ENCODE measurements around the gene XXYLT1.

Gene XXYLT1

GRCh38 chr3:195115600-195116406 lies 155.2 kb downstream of the XXYLT1 start:
- Histone ChIP-seq H3K27me3 (ENCODE audit: insufficient read depth, insufficient read length) (no peaks in the 10 kb centered on the region), H3K4me3 (ENCODE audit: insufficient read length, low read depth) (no peak overlapping the region), H3K9ac (ENCODE audit: insufficient read length, low read depth) (no peak overlapping the region), H3K36me3 (ENCODE audit: insufficient read depth, insufficient read length, low read length) (peaks cover 9% of the 10 kb centered on the region), H3K9me3 (ENCODE audit: insufficient read depth, low read length) (no peaks in the 10 kb centered on the region), H3K4me1 (ENCODE audit: insufficient read depth, insufficient read length) (peaks cover 11% of the 10 kb centered on the region)
- DNase-seq (ENCODE audit: low read depth, low spot score): no peak
- no peak for TF ChIP-seq ZNF274 (IDR thresholded peaks at IDR 0.05; ENCODE audit: low read depth, low read length)
- TF ChIP-seq YY1 (IDR thresholded peaks at IDR 0.05; ENCODE audit: insufficient read depth, insufficient read length): no peak
- no peak for TF ChIP-seq SUZ12 (IDR thresholded peaks at IDR 0.05; ENCODE audit: extremely low read depth, insufficient read depth, insufficient read length)

DNA sequence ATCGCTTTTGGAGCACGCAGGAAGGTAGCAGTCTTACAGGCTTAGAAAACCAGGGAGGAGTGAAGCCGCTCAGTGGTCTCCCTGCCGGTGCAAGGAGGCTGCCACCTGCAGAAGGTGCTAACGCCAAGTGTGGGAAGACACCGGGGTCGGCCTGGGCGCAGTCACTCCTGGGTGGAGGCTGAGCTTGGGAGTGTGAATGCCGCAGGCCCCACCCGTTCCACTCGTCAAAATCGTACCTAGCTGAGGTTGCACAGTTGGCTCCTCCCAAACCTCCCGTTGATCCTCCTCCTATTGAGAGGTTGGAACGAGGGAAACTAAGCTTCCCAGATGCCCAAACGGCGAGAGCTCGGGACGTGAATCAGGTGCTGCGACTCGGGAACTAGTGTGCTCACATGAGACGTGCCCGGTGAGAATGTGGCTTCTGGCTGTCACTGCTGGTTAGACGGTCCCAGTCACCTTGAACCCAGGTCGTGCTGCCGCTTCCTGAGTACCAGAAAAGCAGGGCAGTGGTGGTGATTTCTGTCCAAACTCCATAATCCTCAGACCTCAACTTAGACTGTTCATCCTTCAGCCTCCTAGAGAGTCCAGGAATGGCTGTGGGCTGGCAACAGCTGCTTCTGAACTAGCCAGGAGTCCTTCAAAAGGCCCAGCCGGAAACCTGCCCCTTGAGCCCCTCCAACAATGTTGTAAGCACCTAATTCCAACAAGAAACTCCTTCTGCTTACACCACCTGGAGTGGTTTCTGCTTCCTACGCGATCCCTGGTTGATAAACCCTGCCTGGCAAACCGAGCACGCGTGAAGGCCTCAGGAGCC lies 156.0 kb downstream of the XXYLT1 start:
- Histone ChIP-seq H3K36me3 (ENCODE audit: insufficient read depth, insufficient read length, low read length) (peaks cover 17% of the 10 kb centered on the region), H3K9ac (ENCODE audit: insufficient read length, low read depth) (no peak overlapping the region), H3K4me1 (ENCODE audit: insufficient read depth, insufficient read length) (peaks cover 6% of the 10 kb centered on the region), H3K9me3 (ENCODE audit: insufficient read depth, low read length) (no peaks in the 10 kb centered on the region), H3K27me3 (ENCODE audit: insufficient read depth, insufficient read length) (no peaks in the 10 kb centered on the region), H3K4me3 (ENCODE audit: insufficient read length, low read depth) (no peak overlapping the region)
- DNase-seq (ENCODE audit: low read depth, low spot score): no peak
- TF ChIP-seq ZNF274 (IDR thresholded peaks at IDR 0.05; ENCODE audit: low read depth, low read length): no peak
- no peak for TF ChIP-seq YY1 (IDR thresholded peaks at IDR 0.05; ENCODE audit: insufficient read depth, insufficient read length)
- TF ChIP-seq SUZ12 (IDR thresholded peaks at IDR 0.05; ENCODE audit: extremely low read depth, insufficient read depth, insufficient read length): no peak

- Histone ChIP-seq H3K9me3 (ENCODE audit: insufficient read depth, low read length) (no peaks in the 10 kb centered on the region), H3K9ac (ENCODE audit: insufficient read length, low read depth) (no peak overlapping the region), H3K4me1 (ENCODE audit: insufficient read depth, insufficient read length) (peaks cover 6% of the 10 kb centered on the region), H3K4me3 (ENCODE audit: insufficient read length, low read depth) (no peak overlapping the region), H3K36me3 (ENCODE audit: insufficient read depth, insufficient read length, low read length) (peaks cover 28% of the 10 kb centered on the region), H3K27me3 (ENCODE audit: insufficient read depth, insufficient read length) (no peaks in the 10 kb centered on the region)
- no peak for DNase-seq (ENCODE audit: low read depth, low spot score)
- TF ChIP-seq SUZ12 (IDR thresholded peaks at IDR 0.05; ENCODE audit: extremely low read depth, insufficient read depth, insufficient read length): no peak
- no peak for TF ChIP-seq YY1 (IDR thresholded peaks at IDR 0.05; ENCODE audit: insufficient read depth, insufficient read length)
- TF ChIP-seq ZNF274 (IDR thresholded peaks at IDR 0.05; ENCODE audit: low read depth, low read length): no peak
These were observed 157.2 kb downstream of the XXYLT1 start for GRCh38 chr3:195113536-195114425.

GRCh38 chr3:195113048-195113447 lies 157.9 kb downstream of the XXYLT1 start:
- Histone ChIP-seq H3K36me3 (ENCODE audit: insufficient read depth, insufficient read length, low read length) (peaks cover 28% of the 10 kb centered on the region), H3K4me1 (ENCODE audit: insufficient read depth, insufficient read length) (no peaks in the 10 kb centered on the region), H3K4me3 (ENCODE audit: insufficient read length, low read depth) (no peak overlapping the region), H3K9ac (ENCODE audit: insufficient read length, low read depth) (no peak overlapping the region), H3K9me3 (ENCODE audit: insufficient read depth, low read length) (no peaks in the 10 kb centered on the region), H3K27me3 (ENCODE audit: insufficient read depth, insufficient read length) (no peaks in the 10 kb centered on the region)
- no peak for DNase-seq (ENCODE audit: low read depth, low spot score)
- TF ChIP-seq ZNF274 (IDR thresholded peaks at IDR 0.05; ENCODE audit: low read depth, low read length): no peak
- TF ChIP-seq SUZ12 (IDR thresholded peaks at IDR 0.05; ENCODE audit: extremely low read depth, insufficient read depth, insufficient read length): no peak
- no peak for TF ChIP-seq YY1 (IDR thresholded peaks at IDR 0.05; ENCODE audit: insufficient read depth, insufficient read length)

DNA sequence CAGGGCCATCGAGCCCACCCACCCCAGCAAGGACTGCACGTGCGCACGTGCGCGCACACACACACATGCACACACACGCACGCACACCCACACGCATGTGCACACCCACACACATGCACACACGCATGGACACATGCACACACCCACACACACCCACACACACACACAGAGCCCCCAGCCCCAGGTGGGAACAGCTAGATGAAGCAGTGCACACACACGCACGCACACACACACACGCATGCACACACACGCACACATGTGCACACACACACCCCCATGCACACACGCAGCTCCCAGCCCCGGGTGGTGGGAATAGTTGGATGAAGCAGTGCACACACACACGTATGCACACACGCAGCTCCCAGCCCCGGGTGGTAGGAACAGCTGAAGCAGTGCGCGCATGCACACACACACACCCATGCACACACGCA lies 158.6 kb downstream of the XXYLT1 start:
- no peak overlapping the region for H3K4me3 ChIP-seq (ENCODE audit: insufficient read length, low read depth)
- H3K9me3 ChIP-seq (ENCODE audit: insufficient read depth, low read length): no peaks in the 10 kb centered on the region
- DNase-seq (ENCODE audit: low read depth, low spot score): no peak
- H3K36me3 ChIP-seq (ENCODE audit: insufficient read depth, insufficient read length, low read length): peaks cover 28% of the 10 kb centered on the region
- no peak for TF ChIP-seq YY1 (IDR thresholded peaks at IDR 0.05; ENCODE audit: insufficient read depth, insufficient read length)
- no peak for TF ChIP-seq SUZ12 (IDR thresholded peaks at IDR 0.05; ENCODE audit: extremely low read depth, insufficient read depth, insufficient read length)
- H3K27me3 ChIP-seq (ENCODE audit: insufficient read depth, insufficient read length): no peaks in the 10 kb centered on the region
- H3K9ac ChIP-seq (ENCODE audit: insufficient read length, low read depth): no peak overlapping the region
- H3K4me1 ChIP-seq (ENCODE audit: insufficient read depth, insufficient read length): no peaks in the 10 kb centered on the region

DNA sequence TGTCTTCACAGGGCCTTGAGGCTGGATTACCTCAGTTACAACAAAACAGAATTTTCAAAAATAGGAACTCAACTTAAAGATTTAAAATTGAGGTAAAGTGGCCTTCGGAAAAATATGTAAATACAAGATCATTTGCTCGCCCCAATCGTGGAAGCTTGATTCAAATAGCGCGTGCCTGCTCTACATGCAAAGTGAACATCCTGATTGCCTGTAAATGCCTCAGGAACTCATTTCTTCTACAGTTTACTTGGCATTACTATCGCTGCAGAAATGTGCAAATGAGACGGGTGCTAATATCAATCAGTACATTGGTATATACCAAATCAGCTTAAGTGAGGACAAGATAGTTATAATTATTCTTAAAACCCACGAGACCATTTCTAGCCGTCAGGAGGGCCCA lies 159.2 kb downstream of the XXYLT1 start:
- DNase-seq (ENCODE audit: low read depth, low spot score): no peak
- Histone ChIP-seq H3K4me3 (ENCODE audit: insufficient read length, low read depth) (no peak overlapping the region), H3K27me3 (ENCODE audit: insufficient read depth, insufficient read length) (no peaks in the 10 kb centered on the region), H3K4me1 (ENCODE audit: insufficient read depth, insufficient read length) (no peaks in the 10 kb centered on the region), H3K9ac (ENCODE audit: insufficient read length, low read depth) (no peak overlapping the region), H3K9me3 (ENCODE audit: insufficient read depth, low read length) (no peaks in the 10 kb centered on the region), H3K36me3 (ENCODE audit: insufficient read depth, insufficient read length, low read length) (peaks cover 28% of the 10 kb centered on the region)
- TF ChIP-seq SUZ12 (IDR thresholded peaks at IDR 0.05; ENCODE audit: extremely low read depth, insufficient read depth, insufficient read length): no peak
